WERI-Rb-1 (cell line): ENCODE measurements around the gene CBR3.

Experiments used
- DNase-seq: peaks from one replicate; pipeline ENCODE4 v3.0.0-alpha.2; 2020
- H3K27ac ChIP-seq: fragments of 250-450 bp; sonication (Bioruptor Pico); 2 replicates; pipeline ENCODE4 v1.5.1; 2020; ENCODE audit warnings: mild to moderate bottlenecking, moderate library complexity
- H3K27me3 ChIP-seq: fragments of 250-450 bp; sonication (Bioruptor Pico); 2 replicates; pipeline ENCODE4 v1.5.1; 2021; ENCODE audit warnings: mild to moderate bottlenecking, low read depth, moderate library complexity; ENCODE audit not compliant: insufficient read depth, severe bottlenecking
- H3K36me3 ChIP-seq: fragments of 250-450 bp; sonication (Bioruptor Pico); 2 replicates; pipeline ENCODE4 v1.5.1; 2020; ENCODE audit warnings: mild to moderate bottlenecking, moderate library complexity
- H3K4me3 ChIP-seq: 2 replicates; pipeline ENCODE4 v1.5.1; 2011; ENCODE audit warnings: low read depth, mild to moderate bottlenecking, control low read depth, low read length
- H3K9me3 ChIP-seq: fragments of 250-450 bp; sonication (Bioruptor Pico); 2 replicates; pipeline ENCODE4 v1.5.1; 2021; ENCODE audit warnings: mild to moderate bottlenecking, moderate library complexity; ENCODE audit not compliant: severe bottlenecking
- CTCF ChIP-seq: IDR thresholded peaks from 2 replicates; pipeline ENCODE4 v1.5.1; 2011; ENCODE audit warnings: low read depth, mild to moderate bottlenecking, control low read depth, inconsistent platforms, low read length

The CBR3 gene

GRCh38 chr21:36167541-36167940 lies 32.7 kb downstream of the CBR3 start:
- DNase-seq: no peak

GRCh38 chr21:36169470-36170128 lies 34.7 kb downstream of the CBR3 start:
- no peak for DNase-seq
- peaks cover 5% of the 10 kb centered on the region for H3K9me3 ChIP-seq
- peaks cover 37% of the 10 kb centered on the region for H3K36me3 ChIP-seq
- H3K27me3 ChIP-seq: no peaks in the 10 kb centered on the region
- no peak overlapping the region for H3K27ac ChIP-seq
- no peak overlapping the region for H3K4me3 ChIP-seq
- peak; percentile 42; the same call in 1 of the 2 replicates for TF ChIP-seq CTCF

More at GRCh38 chr21:36167541-36167940, 32.7 kb downstream of the CBR3 start:
- Histone ChIP-seq H3K9me3 (peaks cover 5% of the 10 kb centered on the region), H3K36me3 (peaks cover 41% of the 10 kb centered on the region), H3K27ac (peak overlapping the region; percentile 89), H3K4me3 (no peak overlapping the region), H3K27me3 (no peaks in the 10 kb centered on the region)
- TF ChIP-seq CTCF: no peak

- DNase-seq: no peak
- no peak for TF ChIP-seq CTCF
- Histone ChIP-seq H3K27me3 (no peaks in the 10 kb centered on the region), H3K36me3 (peaks cover 28% of the 10 kb centered on the region), H3K4me3 (no peak overlapping the region), H3K27ac (peak overlapping the region; percentile 82), H3K9me3 (peaks cover 2% of the 10 kb centered on the region)
These were observed 35.9 kb downstream of the CBR3 start for GRCh38 chr21:36170823-36171222.

- Histone ChIP-seq H3K4me3 (no peak overlapping the region), H3K27me3 (no peaks in the 10 kb centered on the region), H3K9me3 (no peaks in the 10 kb centered on the region), H3K27ac (peak overlapping the region; percentile 82), H3K36me3 (peaks cover 25% of the 10 kb centered on the region)
- DNase-seq: no peak
- no peak for TF ChIP-seq CTCF
These were observed 36.5 kb downstream of the CBR3 start for GRCh38 chr21:36171336-36171735.

- no peak overlapping the region for H3K4me3 ChIP-seq
- no peak for TF ChIP-seq CTCF
- peak overlapping the region; percentile 82 for H3K27ac ChIP-seq
- no peaks in the 10 kb centered on the region for H3K9me3 ChIP-seq
- H3K36me3 ChIP-seq: peaks cover 25% of the 10 kb centered on the region
- H3K27me3 ChIP-seq: no peaks in the 10 kb centered on the region
- peak; percentile 73 for DNase-seq
These were observed 37.0 kb downstream of the CBR3 start for GRCh38 chr21:36171741-36172331.
